NCI-H146 (cell line): ENCODE measurements around the gene HMGB1.

Experiments
- DNase-seq: peaks from one replicate; lab custom pipeline; 2025; lab: John Stamatoyannopoulos, UW

HMGB1 gene

DNA sequence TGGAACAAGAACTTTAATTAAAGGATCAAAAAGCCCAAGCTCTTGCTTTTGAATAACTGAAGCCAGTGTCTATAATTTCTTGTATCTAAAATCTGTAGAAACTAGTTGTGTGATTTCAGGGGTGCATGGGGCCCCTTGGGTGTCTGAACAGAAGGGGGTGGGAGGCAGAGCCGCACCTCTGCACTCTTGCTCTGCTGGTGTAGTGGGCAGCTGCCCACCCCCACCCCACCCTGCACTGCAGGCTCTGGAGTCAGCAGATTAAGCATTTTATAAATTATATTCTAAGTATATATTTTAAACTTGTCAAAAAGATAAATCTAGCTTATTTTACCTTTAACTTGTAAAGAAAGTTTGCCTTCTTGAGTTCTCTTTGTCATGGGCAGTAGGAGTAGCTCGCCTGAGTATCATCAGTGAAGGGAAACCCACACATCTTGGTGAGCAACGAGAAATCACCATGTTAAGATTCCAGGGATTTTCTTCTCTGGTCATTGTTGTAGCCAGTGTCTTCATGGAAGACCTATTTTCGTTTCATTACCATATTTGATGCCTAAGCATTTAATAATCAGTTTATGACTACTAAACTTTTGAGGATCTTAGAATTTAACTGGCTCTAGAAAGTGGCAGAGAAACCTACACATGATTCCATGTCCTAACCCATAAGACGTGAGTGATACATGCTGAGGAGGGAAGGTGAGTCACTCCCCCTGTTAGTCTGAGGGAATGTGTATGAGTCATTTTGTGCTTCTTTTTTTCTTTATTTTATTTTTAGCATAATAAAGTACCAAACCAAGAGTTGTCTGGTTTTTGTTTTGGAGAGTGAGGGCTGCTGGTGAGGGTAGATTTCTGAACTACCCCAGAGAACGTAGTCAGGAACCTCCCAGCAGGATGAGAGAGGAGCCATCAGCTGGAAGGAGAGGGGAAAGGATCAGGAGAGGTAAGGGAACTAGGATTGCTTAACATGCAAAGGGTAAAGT lies 35.7 kb downstream of the HMGB1 start:
- no peak for DNase-seq

DNA sequence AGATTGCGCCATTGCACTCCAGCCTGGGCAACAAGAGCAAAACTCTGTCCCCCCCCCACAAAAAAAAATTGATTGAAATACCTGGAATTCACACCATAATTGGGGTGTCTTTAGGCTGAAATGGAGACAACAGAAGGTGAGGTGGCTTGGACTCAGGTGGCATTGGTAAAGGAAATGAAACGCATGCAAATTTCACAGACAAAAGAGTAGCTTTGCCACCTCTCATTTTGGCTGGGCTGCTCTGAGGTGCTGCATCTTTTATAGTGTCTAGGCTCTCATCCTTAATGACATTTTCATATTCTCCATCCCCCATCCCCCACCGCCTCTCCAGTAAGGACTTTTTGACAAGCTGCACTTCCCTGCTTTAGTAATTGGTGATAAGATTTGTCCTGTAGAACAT lies 36.5 kb downstream of the HMGB1 start:
- DNase-seq = no peak

GRCh38 chr13:30423891-30424290 lies 41.8 kb downstream of the HMGB1 start:
- no peak for DNase-seq

GRCh38 chr13:30422054-30422839 lies 43.5 kb downstream of the HMGB1 start, which contains the start of gene UBE2L5:
Gene UBE2L5 (plus strand): TSS chr13:30422493. CDS start chr13:30427991, 5,498 bp downstream.
- DNase-seq = peak; percentile 72

DNA sequence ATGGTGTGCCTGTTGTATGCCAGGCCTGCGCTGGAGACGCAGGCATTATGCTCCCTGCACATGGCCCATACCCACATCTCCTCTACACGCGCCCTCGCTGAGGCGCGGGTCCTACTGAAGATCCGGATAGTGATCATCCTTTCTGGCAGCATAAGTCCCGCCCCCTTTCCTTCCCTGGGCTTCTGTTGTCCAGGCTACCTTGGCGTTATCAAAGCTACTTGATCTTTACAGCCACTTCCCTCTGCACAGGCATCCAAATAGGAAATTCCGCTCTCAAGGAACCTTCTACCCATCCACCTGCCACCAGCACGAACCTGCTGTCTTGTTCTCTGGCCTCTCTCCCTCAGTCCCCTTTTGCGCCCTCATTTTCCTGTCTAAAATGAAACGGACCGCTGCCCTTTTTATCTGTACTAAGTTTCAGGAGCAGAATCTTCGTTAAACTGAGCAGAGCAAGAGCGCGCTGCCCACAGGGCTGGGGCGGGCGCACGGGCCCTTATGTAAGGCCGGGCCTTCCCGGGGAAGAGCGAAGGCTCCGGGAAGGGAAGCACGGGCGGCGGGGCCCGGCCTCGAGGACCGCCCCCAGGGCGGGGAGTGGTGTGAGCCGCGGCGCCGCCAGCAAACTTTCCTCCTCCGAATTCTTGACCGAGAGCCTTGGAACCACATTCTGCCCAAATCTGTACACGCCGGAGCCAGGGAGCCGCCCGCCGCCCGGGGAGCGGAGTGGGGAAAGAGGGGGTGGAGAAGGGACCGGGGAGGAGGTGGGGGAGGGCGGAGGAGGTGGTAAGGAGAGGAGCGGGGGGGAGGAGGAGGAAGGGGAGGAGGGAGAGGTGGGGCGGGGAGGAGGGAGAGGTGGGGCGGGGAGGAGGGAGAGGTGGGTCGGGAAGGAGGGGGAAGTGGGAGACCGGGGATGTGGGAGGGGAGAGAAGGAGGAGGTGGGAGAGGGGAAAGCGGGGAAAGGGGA lies 44.4 kb downstream of the HMGB1 start:
- DNase-seq = peak; percentile 72

DNA sequence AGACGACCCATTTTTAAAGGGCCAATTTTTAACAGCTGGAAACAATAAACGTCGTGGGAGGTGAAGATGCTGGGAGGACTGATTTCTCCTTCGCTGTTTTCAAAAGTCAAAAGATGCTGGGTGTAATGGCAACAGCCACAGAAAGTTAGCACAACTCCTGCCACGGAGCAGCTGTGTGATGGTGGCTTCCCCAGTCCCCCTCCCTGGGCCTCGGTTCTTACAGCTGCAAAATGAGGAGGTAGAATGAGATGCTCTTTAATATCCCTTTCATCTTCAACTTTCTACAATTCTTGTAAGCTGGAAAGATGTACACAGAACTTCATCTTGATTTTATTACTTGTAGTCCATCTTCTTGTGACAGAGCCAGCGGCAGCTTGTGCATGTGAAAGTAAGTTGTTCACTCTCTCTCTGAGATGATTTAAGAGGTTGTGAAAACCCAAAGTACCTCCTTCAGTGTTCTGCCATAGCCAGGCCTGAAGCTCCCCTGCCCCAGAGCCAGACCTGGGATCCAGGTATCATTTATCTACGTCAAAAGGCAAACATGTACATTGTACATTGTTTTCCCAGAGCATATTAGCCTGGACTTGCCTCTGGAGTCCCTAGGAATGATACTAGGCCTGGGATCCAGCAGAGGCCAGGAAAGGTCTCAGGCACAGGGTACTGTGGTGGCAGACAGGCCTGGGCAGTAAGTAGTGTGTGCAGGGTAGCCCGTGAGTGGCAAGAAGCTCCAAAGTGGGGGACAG lies 46.8 kb downstream of the HMGB1 start:
- no peak for DNase-seq

DNA sequence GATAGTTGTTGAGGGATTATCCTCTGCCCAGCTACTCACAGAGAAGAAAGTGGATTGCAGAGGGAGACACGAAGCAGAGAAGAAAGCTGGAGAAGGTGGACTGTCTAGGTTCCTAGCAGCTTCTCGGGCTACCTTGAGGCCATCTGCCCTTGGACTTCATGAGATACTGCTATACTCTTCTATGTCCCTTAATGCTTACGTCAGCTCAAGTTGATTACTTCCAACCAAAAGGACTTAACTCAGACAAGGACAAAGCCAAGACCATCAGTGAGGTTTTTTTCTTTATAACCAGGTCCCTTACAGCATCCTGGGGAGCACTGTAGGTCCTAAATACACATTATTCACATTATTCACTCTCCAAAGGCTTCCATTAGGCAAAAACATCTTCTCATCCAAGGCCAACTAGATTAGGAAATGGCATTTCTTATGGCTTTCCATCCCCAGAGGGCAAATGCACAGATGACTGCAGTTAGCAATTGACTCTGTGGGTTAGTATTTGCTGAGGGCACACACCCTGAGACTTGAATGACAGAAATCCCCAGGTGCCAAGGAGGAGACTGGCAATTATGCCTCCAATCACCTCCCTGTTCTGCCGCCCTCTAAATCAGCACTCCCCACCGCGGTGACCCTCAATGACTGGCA lies 47.5 kb downstream of the HMGB1 start:
- peak; percentile 13 for DNase-seq

DNA sequence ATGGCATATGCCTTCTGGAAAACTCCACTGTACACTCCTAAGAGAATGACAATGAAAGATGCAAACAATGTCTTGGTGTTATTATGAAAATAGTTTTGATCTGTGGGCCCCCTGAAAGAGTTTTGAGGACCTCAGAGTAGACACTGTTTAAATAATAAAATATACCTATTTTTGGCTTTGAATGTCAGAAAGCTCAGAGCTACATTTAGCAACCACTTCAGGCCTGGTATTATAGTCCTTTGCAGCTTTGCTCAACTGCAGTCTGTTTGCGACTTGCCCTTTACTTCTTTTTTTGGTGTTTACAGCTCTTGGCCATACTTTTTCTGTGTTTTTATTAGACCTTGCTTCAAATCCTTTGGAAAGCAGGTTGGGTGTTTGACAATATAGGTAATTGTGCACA lies 49.3 kb downstream of the HMGB1 start:
- DNase-seq = no peak

DNA sequence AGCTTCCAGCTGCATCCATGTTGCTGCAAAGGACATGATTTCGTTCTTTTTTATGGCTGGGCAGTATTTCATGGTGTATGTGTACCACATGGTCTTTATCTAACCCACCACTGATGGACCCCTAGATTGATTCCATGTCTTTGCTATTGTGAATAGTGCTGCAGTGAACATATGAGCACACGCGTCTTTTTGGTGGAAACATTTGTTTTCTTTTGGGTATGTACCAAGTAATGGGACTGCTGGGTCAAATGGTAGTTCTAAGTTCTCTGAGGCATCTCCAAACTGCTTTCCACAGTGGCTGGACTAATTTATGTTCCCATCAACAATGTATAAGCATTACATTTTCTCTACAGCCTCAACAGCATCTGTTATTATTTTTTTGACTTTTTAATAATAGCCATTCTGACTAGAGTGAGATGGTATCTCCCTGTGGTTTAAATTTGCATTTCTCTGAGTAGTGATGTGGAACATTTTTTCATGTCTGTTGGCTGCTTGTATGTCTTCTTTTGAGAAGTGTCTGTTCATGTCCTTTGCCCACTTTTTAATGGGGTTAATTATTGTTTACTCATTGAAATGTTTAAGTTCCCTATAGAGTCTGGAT lies 50.2 kb downstream of the HMGB1 start:
- no peak for DNase-seq

DNA sequence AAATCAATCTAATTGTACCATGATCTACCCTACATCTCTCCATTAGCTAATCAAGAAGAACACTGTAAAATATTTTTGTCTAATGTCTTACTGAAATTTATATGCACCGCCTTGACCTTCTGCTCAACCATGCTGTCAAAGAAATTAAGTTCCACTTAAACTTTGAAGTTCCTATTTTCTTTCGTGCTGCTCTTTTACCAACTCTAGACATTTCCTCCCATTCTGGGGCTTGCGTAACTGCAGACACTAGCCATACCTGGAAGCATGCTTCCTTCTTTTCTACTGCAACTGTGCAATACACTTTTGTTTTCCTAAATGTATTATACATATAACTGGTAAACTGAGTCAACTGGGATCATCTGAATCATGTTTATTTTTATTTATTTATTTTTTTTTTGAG lies 51.9 kb downstream of the HMGB1 start:
- DNase-seq = no peak

DNA sequence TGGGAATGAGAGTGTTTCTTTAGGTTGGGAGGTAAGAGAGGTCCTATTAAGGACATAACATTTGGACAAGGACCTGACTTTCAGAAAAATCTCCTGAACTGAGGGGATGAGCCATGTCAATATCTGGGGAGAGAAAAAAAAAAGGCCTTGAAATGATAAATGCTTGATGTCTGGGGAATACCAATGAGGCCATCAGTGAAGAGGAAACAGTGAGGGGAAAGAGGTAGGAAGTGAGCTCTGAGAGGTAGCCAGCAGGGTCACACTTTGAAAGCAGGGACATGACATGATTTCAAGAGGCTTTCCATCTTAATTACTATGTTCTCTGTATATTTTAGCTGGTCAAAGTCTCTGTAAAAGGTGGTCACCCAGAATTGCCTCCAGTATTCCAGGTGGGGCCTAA lies 53.4 kb downstream of the HMGB1 start:
- DNase-seq = no peak

DNA sequence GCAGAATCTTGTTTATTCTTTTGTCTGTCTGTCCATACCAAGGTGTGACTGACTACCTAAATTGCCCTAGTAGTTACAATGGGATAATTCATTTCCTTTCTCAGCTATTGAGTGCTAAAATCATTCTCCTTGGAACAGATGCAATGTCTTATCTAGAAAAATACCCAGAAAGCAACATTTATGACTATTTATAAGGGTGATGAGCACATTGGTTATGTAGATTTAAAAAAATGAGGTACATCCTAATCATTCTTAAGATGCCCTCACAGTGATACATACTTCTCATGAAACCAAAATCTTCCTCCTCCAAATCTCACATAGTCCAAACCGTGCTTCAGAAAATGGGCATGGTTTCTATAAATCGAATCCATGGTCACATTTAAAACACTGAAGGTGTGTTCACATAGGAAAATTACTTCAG lies 55.0 kb downstream of the HMGB1 start:
- no peak for DNase-seq

GRCh38 chr13:30409886-30410704 lies 55.6 kb downstream of the HMGB1 start:
- no peak for DNase-seq

GRCh38 chr13:30408319-30409101 lies 57.2 kb downstream of the HMGB1 start:
- no peak for DNase-seq

- no peak for DNase-seq
These were observed 58.8 kb downstream of the HMGB1 start for GRCh38 chr13:30406779-30407416.
